ENCODE results near the gene GLP1R.

DNA sequence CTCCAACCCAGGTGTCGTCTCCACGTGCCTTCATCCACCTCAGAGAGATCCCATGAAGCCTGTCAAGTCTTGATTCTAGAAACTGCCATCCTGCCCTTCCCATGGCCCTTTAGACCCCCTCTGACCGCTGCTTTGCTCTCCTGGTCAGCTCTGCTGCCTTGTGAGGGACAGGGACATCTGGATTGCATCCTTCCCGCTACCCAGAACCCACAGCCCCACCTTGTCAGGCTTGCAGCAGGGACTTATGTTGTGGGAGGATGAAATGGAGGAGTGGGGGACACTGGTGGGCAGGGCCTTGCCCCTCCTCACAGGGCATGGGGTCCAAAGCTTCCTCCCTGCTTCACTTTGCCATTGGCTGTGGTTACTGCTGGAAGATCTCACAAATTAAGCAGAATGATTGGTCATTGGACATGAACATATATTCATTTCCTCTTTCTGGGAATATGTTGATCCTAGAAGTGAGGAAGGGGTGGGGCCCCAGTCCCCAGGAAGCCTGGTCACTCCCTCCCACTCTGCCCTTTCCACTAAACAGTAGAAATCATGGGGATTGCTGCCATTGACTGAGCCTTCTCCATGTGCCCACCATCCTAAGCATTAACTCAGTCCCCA, 4.5 kb downstream of the GLP1R start:
- TF ChIP-seq JUNB (IDR thresholded peaks at IDR 0.05) (no peak), CEBPB (IDR thresholded peaks at IDR 0.05) (no peak), CHD2 (IDR thresholded peaks at IDR 0.05; ENCODE audit: low read length, partially characterized antibody) (no peak), POLR2AphosphoS2 (conservative IDR thresholded peaks at IDR 0.05; ENCODE audit: low read length) (no peak), POLR2A (IDR thresholded peaks at IDR 0.05; ENCODE audit: low read length) (no peak), SREBF2 (IDR thresholded peaks at IDR 0.05) (no peak), KDM1A (IDR thresholded peaks at IDR 0.05; ENCODE audit: low read depth) (no peak), NPAS2 (CRISPR knock-in tag; IDR thresholded peaks at IDR 0.05; ENCODE audit: borderline replicate concordance) (no peak), RAD21 (conservative IDR thresholded peaks at IDR 0.05 in 1 of 2, IDR thresholded peaks at IDR 0.05 in 1 of 2) (no peak), HOXB5 (CRISPR knock-in tag; IDR thresholded peaks at IDR 0.05) (no peak)
- TF ChIP-seq, protein P1, sequence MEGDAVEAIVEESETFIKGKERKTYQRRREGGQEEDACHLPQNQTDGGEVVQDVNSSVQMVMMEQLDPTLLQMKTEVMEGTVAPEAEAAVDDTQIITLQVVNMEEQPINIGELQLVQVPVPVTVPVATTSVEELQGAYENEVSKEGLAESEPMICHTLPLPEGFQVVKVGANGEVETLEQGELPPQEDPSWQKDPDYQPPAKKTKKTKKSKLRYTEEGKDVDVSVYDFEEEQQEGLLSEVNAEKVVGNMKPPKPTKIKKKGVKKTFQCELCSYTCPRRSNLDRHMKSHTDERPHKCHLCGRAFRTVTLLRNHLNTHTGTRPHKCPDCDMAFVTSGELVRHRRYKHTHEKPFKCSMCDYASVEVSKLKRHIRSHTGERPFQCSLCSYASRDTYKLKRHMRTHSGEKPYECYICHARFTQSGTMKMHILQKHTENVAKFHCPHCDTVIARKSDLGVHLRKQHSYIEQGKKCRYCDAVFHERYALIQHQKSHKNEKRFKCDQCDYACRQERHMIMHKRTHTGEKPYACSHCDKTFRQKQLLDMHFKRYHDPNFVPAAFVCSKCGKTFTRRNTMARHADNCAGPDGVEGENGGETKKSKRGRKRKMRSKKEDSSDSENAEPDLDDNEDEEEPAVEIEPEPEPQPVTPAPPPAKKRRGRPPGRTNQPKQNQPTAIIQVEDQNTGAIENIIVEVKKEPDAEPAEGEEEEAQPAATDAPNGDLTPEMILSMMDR (IDR thresholded peaks at IDR 0.05), result no peak
- TF ChIP-seq, protein P2, sequence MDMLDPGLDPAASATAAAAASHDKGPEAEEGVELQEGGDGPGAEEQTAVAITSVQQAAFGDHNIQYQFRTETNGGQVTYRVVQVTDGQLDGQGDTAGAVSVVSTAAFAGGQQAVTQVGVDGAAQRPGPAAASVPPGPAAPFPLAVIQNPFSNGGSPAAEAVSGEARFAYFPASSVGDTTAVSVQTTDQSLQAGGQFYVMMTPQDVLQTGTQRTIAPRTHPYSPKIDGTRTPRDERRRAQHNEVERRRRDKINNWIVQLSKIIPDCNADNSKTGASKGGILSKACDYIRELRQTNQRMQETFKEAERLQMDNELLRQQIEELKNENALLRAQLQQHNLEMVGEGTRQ (IDR thresholded peaks at IDR 0.05), result no peak
- TF ChIP-seq, protein P3, sequence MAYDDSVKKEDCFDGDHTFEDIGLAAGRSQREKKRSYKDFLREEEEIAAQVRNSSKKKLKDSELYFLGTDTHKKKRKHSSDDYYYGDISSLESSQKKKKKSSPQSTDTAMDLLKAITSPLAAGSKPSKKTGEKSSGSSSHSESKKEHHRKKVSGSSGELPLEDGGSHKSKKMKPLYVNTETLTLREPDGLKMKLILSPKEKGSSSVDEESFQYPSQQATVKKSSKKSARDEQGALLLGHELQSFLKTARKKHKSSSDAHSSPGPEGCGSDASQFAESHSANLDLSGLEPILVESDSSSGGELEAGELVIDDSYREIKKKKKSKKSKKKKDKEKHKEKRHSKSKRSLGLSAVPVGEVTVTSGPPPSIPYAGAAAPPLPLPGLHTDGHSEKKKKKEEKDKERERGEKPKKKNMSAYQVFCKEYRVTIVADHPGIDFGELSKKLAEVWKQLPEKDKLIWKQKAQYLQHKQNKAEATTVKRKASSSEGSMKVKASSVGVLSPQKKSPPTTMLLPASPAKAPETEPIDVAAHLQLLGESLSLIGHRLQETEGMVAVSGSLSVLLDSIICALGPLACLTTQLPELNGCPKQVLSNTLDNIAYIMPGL (CRISPR knock-in tag; IDR thresholded peaks at IDR 0.05; ENCODE audit: borderline replicate concordance), result no peak

Measured in A549 (cell line).